NCI-H2227 (cell line): ENCODE results near the gene FANCC.
A peak's percentile ranks its signal among the peaks of the same experiment; 100 is the strongest.
"Not testable (repeated sequence)": the region's sequence is repeated elsewhere in the genome, so short reads cannot be mapped to it uniquely, and the experiment has no call there.

Experiments used
- DNase-seq: peaks from one replicate; lab custom pipeline; 2025; ENCODE audit not compliant: unreplicated experiment; lab: John Stamatoyannopoulos, UW

Gene FANCC

DNA sequence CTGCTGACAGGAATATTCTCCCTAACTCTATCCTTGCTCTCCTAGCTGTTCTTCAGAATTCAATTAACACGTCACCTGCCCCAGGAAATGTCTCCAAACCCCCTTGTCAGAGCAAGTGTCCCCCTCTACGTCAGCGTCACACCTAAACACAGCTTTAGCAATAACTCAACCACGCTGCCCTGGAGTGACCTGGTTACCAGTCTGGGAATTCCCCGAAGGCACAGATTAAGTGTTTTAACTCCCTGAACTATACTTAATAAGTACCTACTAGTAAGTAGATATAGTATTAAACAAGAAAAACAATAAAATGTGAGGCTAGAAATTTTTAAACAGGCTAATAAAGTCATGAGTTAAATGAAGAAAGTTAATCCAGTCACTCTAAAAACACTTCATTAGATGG is 78.4 kb downstream of the FANCC start:
- DNase-seq, result no peak

DNA sequence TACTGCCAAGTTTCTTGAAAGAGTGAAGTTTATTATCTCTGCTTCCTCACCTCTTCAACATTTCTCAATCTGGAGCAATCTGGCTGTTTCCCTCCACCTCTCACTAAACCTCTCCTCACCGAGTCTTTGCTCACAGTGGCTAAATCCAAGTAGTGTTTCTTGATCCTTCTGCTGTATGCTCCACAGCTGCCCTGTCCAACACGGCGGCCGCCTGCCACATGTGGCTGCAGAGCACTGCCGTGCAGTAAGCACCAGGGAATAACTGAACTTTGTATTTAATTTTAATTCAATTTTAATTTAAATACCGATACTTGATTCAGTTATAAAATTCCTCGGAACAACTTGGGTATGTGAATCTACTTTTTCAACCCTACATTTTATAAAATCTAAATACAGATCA is 80.2 kb downstream of the FANCC start:
- DNase-seq, result no peak

DNA sequence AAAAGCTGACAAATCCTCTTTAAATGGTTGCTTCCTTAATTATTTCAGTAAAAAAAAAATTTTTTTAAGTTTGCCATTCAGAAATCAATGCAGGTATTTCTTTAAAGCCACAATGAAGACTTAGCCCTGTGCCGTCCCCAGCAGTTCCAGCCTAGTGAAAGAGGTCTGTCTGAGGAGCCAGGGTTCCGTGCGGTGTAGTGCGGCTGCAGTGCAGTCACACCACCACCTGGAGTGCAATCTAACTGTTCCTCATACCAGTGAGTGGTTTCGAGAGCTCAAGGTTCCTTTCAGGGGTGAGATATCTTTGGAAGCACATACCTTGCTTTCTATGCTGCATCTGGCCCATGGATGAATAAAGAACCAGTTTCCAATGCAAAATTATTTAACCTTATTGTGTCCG is 87.5 kb downstream of the FANCC start:
- DNase-seq, result no peak

DNA sequence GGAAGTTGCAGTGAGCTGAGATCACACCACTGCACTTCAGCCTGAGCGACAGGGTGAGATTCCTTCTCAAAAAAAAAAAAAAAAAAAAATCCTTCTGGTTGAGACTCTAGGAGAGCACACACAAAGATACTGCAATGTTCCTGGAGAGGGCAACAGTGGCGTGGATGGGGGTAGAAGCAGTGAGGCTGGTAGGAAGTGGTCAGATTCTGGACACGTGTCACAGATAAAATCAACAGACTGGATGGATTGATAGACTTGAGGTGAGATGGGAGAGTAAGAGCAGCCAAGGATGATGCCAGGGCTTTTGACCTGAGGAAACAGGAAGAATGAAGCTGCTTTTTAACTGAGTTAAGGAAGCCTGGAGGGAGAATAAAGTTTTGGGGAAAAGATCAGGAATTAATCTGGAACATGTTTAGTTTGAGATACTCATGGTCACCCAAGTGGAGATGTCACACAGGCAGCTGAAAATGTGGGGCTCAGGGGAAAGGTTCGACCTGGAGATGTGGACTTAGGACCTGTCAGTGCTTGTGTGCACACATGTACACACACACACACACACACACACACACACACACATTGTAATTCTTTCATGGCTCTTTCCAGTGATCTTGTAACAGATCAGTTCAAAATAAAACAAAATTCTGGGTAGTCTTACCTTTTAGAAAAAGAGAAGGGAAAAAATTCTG is 88.1 kb downstream of the FANCC start:
- DNase-seq, result no peak

DNA sequence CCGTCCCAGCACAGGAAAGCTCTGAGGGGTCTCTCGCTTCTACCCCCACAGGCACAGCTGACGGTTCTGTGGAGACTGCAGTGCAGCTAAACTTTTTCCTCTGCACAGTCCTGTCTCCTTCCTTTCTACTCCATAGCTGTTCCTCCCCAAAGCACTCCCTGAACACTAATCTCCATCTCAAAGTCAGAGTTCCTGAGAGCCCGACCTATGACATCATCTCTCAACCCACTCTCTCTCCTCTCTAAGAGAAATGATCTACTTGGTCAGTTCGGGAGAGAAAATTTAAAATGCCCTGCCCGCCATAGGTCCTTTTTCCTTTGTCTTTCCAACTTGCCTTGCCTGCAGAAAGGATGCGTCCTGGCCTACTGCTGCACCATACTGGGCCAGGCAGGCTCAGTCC is 90.6 kb downstream of the FANCC start:
- DNase-seq, result no peak

DNA sequence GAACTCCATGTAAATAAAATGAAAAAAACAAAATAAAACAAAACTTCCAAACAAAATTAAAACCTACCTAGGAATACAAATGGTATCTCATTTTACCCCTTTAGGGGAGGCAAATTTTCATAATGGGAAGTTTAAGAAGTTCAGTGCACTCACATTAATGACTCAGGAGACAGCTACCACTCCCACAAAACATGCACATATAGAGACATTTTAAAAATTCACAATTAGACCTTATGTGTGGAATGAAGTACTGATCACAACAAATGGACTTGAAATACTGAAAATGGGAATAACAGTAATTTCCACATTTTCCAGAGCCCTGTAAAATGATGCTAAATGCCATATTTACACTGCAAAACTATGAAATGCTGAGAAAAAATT is 91.8 kb downstream of the FANCC start:
- DNase-seq, result no peak

DNA sequence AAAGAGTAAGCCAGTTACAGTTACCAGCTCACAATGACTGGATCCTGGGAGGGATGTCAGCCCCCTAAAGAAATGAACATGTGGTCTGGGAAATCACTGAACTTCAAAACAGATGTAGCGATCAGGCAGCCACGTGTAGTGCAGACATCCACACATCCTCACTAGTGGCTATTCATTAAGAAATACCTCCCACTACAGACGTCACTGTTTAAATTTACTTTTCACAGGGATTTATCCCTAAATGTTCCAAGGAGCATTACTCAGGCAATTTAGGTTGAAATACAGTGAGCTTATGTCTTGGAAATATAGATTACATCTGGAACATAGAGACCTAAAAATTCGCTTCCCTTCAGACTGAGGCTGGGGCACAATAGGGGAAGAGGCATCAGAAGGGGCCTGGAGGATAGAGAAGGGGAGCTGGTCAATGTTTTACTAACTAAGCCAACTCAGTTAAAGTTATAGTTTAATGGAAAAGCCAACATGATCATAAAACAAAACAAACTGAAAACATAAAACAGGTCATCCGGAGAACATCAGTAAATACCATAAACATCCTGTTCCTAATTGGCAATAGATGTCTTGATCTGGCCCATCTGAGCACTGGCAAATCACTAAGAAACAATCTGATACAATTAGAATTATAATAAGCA is 92.3 kb downstream of the FANCC start:
- DNase-seq, result no peak

DNA sequence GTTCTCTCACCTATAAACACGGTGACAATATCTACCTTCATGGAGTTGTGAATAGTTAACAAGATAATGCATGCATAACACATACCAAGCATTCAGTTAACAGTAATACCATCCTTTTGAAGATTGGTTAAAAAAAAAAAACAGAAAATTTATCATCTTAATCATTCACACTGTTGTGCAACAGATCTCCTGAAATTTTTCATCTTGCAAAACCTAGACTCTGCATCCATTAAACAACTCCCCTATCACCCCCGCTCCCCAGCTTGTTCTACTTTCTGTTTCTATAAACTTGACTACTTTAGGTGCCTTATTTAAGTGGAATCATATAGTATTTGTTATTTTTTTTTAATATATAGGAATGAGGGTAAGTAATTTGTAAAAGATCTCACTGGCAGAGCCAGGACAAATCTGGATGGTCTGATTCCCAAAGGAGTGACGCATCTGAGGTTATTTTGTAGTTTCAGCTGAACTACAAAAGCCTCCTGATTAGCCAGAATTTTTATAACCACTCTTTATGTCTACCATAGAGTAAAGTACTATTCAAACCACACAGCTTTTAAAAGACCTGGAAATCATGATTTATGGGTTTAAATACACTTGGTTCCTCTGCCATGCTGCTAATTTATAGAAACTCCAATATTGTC is 93.0 kb downstream of the FANCC start:
- DNase-seq, result no peak

DNA sequence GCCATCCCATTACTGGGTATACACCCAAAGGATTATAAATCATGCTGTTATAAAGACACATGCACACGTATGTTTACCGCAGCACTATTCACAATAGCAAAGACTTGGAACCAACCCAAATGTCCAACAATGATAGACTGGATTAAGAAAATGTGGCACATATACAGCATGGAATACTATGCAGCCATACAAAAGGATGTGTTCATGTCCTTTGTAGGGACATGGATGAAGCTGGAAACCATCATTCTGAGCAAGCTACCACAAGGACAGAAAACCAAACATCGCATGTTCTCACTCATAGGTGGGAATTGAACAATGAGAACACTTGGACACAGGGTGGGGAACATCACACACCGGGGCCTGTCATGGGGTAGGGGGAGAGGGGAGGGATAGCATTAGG is 97.2 kb downstream of the FANCC start:
- DNase-seq, result not testable (repeated sequence)

DNA sequence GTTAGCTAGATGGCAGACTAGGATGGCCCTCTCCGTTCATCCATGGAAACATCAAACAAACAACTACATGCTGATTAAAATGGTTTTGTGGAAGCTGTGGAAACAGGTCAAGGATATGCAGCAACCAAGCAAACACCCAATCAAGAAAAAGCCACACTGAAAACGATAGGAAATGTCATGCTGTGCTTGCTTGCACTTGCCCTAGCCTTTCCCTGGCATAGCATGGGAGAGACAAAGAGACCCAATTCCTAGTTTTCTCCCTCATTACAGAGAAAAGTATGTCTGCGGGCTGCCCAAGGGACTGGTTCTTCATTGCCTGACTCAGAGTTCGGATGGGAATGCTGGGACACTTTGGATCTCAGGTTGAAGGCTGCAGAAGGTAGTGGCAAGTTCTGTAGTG is 98.7 kb downstream of the FANCC start:
- peak; percentile 17 for DNase-seq

DNA sequence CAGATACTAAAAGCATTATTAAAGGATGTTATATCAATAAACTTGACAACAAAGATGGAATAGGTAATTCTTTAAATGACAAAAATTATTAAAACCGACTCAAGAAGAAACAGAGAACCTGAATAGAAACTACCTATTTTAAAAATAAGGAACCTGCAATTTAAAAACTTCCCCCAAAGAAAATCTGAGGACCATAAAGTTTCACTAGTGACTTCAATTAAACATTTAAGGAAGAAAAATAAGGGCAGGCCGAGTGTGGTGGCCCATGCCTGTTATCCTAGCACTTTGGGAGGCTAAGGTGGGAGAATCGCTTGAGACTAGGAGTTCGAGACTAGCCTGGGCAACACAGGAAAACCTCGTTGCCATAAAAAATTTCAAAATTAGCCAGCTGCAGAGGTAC is 99.6 kb downstream of the FANCC start:
- DNase-seq, result no peak

DNA sequence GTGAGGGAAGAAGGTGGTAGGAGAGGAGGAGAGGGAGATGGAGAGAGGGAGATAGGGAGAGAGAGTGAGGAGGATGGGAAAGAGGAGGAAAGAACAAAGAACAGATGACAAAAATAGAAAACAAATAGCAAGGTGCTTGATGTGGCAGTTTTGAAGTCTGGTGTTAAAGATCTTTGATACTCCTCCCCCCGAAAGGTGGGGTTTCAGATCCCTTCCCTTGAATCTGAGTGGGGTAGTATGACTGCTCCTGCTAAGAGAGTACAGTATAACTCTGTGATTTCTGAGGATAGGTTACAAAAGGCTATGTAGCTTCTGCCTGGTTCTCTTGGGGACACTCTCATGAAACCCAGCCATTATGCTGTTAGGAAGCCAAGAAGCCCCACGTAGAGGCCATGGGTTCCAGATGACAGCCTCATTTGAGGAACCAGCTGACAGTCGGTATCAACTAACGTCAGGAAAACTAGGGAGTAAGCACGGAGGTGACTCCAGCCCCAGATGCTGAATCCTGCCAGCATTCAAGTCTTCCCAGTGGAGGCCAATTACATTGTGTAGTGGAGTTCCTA is 102.1 kb downstream of the FANCC start:
- no peak for DNase-seq

DNA sequence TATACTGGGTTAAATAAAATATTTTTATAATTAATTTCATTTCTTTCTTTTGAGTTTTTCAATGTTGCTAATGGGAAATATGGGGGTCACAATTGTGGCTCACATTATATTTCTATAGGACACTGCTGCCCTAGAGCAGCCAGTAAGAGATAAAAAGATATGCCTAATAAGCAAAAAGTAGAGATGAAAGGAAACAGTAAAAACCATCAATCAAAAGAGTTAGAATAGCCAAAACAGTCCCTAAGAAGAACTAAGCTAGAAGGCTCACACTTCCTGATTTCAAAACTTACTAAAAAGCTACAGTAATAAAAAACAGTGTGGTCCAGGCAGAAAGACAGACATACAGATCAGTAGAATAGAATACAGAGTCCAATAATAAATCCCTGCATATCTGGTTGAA is 104.4 kb downstream of the FANCC start:
- no peak for DNase-seq

DNA sequence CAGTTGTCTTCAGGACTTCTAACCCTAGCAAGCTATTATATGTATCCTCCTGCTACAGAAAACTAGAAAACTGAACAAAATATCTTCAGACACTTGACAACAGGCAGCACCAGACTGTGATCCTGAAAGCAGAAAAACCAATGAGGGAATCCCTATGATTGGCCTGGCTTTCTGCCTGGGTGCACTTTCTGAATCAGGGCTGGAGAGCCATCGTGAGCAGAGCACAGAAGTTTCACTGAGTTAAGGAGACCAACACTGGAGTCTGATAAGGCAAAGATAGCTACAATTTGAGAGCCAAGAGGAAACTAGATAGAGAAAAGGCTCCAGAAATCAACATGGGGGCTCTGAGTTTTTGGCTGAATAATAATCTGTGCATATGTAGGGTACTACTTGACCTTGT is 106.5 kb downstream of the FANCC start:
- DNase-seq, result no peak

DNA sequence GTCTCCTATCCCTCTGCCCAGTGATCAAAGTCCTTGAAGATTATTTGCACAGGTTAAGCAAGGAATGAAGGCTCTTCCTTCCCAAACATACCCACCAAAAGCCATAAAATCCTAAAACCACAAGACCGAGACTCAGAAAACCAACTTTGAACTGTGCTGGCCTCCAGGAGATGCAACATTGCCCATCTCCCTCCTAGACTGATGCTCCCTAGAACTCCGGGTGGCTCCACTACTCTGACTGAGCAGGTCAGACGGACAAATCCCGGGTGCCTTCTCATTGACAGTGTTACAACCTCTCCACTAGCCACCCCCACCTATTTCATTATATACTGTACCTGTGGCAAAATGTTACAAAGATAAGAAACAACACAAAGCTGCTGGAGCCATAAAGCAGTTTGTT is 110.1 kb downstream of the FANCC start:
- no peak for DNase-seq

DNA sequence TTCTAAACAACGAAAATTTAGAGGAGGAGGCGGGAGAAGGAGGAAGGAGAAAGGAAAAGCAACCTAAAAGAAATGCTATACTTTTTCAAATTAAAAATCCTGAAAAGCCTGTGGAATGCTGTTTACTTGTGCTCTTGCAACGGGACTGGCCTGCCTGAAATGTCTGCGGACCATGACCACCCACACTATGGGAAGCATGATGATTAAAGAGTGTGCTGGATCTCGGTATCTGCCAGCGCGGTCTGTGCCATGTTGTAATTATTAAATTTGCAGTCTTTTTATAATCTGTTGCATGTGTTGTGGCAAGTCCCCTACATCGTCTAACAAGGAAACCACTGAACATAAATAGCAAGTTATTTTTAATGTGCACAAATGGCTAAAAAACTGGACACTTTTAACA is 111.4 kb downstream of the FANCC start:
- DNase-seq, result no peak

DNA sequence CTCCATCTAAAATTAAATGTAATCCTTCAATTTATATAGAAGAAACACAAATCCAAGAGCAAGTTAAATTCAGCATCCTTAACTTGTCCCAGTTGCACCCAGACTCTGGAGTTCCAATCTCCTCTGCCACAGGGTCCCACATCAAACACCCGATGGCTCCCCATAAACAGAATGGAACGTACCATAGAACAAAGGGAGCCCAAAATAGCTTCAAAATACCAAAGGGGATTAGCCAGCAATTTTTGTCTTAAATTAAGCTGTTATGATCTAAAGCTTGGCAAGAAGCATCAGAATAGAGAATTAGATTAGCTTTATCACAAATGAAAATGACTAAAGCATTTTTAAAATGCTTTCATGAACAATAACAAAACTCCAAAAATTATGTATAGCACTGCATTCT is 112.8 kb downstream of the FANCC start:
- no peak for DNase-seq

DNA sequence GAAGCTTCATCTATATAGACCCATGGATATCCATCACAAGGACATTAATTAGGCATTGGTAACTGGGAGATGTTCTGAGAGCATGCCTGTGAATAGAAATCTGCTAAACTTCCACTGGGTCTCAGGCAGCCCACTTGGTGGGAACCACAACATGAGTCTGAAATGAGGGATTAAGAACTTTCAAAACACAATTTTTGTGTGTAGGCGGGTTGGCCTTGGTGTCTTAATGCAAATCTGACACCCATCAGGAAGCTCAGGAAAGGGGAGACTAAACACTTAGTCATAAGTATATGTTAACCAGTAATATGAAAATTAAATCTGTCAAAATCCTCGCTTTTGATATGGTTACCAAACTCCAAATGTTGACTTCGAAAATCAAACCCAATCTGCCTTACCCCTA is 113.2 kb downstream of the FANCC start:
- no peak for DNase-seq

DNA sequence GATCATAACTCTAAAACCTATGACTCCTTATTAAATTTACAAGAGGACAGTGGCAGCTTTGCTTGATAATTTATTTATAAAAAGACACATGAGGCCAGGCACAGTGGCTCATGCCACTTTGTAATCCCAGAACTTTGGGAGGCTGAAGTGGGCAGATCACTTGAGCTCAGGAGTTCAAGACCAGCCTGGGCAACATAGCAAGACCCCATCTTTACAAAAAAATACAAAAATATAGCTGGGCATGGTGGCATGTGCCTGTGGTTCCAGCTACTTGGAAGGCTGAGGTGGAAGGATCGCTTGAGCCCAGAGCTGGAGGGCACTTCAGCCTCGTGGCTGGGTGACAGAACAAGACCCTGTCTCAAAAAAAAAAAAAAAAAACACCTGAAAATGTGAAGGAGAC is 114.5 kb downstream of the FANCC start:
- not testable (repeated sequence) for DNase-seq

DNA sequence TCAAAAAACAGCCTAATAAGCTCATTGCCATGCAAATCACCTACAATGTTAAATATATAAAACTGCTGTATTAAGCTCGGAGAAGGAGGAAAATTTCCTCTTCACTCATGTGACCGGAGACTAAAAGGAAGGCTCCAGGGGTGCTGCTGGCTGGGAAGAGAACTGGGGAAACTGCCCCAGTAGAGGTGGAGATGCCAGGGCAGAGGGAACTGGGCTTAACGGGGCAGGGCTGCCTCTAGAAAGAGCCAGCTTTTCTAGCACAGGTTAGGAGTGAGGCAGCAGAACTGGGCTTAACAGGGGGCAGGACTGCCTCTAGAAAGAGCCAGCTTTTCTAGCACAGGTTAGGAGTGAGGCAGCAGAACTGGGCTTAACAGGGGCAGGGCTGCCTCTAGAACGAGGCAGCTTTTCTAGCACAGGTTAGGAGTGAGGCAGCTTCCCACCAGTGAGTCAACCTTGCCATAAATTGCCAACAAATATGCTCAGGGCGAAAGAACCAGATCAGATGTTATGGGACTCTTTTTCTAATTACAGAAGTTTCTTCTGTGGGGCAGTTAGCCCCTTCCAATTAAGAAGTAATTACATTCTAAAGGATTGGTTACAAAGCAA is 115.3 kb downstream of the FANCC start:
- DNase-seq, result no peak

DNA sequence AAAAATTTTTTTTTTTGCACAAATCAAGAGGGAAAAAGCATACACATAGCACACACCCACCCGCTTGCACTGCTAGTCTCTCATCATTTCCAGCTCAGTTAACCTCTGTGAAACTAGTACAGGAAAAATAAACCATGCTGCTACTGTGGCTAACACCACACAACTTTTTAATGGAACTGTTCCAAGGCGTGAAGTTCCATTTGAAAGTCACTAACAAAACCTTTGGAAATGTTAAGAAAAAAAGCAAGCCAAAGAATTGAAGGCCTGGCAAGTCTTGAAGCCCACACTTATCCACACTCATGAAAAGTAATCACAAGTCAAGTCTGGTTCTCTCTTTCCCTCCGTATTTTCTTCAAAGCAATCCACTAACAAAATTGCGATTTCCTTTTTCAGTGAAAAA is 116.3 kb downstream of the FANCC start:
- DNase-seq, result no peak

DNA sequence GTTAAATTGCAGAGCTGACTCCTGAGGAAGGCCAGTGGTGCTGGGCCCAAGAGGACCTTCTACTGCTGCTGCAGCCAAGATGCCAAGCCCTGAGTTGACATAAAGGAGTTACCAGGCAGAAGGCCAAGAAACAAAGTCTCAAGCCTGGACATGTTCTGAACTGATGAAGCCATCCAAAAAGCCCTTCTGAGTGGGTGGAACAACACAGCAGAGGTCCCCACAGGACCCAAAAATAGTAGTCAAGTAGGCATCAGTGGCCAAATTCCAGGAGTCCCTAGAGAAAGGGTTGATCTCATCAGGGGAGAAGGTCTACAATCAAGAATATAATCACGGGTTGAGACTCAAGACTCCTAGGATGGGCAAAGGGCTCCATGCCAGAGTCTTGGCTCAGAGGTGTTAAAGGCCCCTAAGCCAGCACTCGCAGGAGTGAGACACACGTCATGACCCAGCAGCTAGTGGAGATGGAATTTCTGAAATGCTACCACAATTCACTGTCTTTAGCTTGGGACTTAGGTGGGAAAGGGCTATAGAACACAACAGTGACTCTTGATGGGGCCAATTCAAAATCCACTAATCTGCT is 119.7 kb downstream of the FANCC start:
- DNase-seq, result no peak
